ENCODE results near the gene KISS1R.

Gene KISS1R

DNA sequence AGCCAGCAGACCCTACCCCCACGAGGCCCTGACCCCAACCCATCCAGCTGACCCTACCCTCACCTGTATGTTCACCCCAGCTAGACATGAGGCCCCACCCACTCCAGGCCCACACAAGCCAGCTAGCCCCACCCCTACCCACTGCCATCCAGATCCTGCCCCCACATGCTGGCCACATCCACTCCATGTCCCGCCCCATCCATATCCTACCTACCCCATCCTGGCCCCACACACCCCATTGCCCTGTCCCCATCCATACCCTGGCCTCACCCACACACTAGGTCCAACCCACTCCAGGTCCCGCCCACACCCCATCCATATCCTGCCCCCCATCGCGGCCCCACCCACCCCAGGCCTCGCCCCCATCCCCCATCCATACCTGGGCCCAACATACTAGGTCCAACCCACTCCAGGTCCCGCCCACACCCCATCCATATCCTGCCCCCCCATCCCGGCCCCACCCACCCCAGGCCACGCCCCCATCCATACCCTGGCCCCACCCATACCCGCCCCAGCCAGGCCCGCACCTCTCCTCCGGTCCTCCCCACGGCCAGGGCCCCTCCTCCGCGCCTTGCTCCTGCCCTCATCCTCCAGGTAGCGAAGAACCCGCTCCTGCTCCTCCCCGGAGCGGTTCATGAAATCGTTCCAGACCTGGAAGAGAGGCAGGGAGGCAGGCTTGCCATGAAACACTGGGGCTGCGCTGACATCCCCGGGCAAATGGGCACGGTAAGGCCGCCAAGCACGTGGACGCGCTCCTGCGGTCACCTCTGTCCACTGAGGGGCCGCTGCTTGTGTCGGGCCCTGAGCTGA lies 16.6 kb upstream of the KISS1R start:
- no peak for DNase-seq

DNA sequence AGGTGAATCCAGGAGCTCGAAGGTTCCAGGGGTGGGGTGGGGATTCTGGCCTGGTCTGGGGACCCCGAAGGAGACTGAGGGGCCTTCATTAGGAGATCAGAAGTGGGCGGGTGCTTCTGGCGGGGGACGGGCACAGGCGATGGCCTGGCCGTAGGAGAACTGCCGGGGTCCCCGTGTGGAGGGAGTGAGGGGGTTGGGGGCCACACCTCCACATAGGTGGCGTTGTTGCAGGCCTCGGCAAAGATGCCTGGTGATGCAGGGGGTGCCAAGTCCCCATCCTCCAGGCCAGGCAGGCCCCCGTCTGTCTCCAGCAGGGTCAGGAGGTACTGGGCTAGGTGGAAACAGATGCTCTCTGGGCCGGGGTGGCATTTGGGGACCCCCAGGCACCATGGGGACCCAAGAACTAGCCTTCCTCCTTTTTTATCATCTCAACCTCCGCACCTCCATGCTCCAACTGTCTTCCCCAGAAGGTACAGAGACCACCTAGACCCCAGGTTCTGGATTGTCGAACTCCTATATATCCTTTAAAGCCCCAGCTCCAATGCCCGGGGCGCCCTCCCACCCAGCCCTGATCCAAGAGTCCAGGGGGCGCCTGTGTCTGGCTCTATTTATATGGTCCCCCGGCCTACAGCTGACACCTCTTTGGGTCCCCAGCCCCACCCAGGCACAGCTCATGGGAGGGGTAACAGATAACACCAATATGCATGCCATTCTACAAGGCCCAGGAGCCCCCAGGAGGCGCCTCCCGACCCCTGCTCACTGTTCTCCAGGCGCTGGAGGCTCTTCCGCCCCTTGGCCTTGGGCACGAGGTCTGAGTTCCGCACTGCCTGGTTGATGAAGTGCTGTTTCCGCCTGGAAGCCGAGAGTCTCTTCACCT lies 15.7 kb upstream of the KISS1R start:
- no peak for DNase-seq

DNA sequence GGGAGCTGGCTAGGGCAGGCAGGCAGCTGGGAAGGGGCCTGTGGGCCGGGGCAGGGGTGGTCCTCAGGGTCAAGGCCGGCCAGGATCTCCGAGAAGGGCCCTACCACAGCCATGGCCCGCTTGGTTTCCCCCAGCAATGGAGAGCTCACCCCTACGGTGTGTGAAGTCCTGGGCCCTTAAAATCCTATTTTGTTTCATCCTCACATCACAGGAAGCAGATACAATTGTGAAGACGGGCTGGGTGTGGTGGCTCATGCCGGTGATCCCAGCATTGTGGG lies 15.1 kb upstream of the KISS1R start:
- DNase-seq, result no peak

DNA sequence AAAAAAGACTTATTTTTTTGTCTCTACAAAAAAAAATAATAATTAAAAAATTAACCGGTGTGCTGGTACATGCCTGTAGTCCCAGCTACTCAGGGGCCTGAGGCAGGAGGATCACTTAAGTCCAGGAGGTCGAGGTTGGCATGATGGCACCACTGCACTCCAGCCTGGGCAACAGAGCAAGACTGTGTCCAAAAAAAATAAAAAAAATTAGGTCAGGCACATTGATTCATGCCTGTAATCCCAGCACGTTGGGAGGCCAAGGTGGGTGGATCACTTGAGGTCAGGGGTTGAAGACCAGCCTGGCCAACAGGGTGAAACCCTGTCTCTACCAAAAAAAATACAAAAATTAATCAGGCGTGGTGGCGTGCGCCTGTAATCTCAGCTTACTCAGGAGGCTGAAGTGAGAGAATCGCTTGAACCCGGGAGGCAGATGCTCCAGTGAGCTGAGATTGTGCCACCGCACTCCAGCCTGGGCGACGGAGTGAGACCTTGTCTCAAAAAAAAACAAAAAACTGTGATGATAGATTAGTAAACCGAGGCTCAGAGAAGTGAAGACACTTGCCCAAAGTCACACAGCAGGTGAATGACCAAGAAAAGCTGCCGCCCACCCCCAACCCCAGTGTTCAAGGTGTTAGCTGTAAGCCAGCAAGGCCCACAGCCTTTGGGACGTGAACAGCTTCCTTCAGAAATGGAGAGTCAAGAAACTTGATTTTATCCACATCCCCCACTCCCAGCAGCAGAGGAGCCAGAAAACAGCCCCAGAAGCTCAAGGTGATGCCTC lies 14.5 kb upstream of the KISS1R start:
- no peak for DNase-seq

DNA sequence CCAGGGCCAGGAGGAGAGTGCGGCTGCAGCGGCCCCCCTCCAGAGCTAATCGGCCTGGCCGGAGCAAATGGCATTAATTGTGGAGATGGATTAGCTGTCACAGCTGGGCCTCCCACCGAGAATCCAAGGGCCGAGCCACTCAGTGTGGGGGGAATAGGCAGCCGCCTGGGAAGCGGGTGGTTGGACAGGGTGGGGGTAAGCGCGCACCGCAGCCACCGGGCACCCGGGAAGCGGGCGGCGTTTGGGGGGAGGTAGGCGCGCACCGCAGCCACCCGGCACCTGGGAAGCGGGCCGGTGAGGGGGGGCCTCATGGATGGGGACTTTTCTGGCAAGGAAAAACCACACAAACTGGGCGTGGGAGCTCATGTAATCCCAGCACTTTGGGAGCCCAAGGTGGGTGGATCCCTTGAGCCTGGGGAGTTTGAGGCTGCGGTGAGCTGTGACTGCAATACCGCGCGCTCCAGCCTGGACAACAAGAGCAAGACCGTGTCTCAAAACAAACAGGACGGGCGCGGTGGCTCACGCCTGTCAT lies 13.8 kb upstream of the KISS1R start:
- no peak for DNase-seq

DNA sequence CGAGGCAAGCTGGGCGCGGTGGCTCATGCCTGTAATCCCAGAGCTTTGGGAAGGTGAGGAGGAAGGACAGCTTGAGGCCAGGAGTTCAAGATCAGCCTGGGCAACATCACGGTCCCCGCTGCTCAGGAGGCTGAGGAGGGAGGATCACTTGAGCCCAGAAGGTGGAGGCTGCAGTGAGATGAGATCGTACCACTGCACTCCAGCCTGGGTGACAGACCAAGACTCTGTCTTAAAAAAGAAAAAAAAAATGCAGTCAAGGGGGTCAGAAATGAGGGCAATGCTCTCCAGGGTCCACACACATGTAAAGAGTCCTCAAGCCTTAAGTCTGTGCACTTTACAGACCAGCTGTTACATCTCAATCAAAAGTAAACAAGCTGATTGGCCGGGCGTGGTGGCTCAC lies 12.6 kb upstream of the KISS1R start:
- DNase-seq, result no peak

DNA sequence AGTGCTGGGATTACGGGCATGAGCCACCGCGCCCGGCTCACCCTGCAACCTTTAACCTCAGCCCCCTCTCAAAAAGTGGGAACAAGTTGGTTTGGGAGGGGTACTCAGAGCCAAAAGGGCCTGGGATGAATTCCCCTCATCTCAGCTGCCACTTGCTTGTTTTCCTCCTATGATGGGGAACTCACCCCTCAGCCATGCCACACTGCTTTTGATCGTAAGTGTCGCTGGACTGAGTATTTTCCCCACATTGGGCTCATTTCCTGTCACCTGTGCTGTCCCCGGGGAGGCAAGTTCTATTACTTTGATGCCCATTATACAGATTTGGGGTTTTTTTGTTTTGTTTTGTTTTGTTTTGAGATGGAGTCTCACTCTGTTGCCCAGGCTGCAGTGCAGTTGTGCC lies 10.7 kb upstream of the KISS1R start:
- no peak for DNase-seq

DNA sequence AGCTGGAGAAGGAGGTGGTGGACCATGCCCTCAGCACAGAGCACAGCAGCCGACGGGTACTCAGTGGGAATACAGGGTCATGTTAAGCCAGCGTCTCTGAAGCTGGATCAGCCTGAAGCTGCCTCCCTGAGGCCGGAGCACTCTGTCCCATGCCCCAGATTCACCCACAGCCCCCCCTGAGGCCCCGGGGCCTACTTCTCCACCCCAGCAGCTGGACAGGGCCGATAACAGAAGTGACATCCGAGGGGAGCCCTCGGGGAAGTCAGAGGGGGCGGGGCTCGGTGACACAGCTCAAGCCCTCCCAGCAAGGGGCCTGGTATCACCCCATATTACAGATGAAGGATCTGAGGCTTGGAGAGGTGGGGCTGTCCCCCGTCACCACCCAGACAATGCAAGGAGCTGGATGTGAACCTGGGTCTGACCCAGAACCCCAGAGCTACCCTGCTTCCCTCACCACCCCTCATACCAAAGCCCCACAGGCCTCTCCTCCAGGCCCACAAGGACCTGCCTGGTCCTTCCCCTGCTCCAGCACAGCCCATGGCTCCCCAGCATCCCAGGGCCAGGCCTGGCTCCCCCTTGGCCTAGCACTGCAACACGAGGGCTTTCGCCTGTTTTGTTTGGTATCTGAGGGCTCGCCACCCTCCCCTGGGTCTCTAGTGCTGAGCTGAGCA lies 9.8 kb upstream of the KISS1R start:
- DNase-seq, result no peak

DNA sequence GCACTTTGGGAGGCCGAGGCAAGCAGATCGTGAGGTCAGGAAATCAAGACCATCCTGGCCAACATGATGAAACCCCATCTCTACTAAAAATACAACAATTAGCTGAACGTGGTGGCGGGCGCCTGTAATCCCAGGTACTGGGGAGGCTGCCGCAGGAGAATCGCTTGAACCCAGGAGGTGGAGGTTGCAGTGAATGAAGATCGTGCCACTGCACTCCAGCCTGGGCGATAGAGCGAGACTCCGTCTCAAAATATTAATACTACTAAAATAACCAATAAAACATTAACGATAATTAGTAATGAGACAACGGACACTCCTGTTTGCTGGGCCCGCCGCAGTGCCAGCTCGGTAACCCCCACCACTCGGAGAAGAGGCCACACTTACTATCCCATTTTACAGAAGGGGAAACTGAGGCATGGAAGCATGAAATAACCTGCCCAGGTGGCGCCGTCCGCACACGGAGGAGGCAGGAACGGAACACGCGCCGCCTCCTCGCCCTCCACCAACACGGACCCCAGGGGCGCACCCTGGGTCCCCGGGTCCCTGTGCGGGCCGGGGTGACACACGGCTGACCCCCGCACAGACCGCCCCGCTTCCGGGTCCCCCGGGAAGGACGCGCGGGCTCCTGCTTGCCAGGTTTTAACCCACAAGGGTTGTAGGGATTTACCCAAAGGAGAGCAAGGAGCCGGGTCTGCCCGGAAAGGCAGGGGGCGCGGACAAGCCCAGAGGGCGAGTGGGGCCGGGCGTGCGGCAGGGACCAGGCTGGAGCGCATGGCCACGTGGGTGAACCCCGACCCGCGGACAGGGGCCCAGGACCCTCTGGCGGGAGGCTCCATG lies 5.7 kb upstream of the KISS1R start:
- no peak for DNase-seq

DNA sequence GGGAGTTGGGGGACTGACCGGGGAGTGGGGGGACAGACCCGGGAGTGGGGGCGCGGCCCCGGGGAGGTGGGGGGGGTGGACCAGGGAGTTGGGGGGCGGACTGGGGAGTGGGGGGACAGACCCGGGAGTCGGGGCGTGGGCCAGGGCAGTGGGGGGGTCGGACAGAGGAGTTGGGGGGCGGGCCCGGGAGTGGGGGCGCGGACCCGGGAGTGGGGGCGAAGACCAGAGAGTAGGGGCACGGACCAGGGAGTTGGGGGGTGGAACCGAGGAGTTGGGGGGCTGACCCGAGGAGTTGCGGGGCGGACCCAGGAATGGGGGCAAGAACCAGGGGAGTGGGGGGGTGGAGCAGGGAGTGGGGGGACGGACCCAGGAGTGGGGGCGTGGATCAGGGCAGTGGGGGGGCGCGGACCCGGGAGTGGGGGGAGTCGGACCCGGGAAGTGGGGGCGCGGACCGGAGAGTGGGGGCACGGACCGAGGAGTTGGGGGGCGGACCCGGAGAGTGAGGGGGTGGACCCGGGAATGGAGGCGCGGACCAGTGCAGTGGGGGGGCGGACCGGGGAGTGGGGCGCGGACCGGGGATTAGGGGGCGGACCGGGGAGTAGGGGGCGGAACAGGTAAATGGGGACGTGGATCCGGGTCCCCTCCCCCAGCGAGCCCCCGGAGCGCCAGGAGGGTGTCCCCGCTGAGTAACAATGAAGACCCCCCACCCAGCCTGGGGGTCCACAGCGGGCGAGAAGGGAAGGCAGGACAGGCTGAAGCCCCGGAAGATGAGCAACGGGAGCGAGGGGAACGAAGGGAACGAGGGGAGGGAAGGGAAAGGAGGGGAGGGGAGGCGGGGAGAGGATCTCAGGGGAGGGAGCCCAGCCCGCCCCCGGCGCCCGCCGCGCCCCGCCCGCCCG lies 4.7 kb upstream of the KISS1R start:
- no peak for DNase-seq

DNA sequence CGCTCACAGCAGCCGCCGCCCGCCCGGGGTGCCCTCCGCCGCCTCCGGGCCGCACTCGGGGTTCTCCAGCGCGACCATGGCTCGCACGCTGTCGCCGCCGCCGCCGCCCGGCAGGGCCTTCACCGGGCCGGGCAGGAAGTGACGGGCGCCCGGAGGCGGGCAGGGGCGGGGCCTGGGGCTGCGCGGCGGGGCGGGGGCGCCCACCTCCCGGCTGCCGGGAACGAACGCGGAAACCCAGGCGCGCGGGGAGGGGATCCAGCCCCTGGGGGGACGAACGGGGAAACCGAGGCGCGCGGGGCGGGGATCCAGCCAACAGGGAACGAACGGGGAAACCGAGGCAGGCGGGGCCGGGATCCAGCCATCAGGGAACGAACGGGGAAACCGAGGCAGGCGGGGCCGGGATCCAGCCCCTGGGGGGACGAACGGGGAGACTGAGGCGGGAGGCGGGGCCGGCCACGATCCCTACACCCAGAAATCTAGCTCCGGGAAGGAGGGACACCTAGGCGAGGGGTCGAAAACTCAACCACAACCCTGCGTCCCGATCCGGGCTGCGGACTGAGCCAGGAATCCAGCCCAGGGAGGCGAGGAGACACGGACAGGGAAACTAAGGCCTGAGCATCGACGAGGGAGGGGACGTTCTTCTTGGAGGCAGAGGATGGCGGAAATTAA lies 3.9 kb upstream of the KISS1R start, which contains the start of gene R3HDM4:
TSS of gene R3HDM4 (minus strand) at position 140 of the 669 bp plus-strand sequence. CDS start at position 78, 62 bp downstream.
- DNase-seq, result no peak

DNA sequence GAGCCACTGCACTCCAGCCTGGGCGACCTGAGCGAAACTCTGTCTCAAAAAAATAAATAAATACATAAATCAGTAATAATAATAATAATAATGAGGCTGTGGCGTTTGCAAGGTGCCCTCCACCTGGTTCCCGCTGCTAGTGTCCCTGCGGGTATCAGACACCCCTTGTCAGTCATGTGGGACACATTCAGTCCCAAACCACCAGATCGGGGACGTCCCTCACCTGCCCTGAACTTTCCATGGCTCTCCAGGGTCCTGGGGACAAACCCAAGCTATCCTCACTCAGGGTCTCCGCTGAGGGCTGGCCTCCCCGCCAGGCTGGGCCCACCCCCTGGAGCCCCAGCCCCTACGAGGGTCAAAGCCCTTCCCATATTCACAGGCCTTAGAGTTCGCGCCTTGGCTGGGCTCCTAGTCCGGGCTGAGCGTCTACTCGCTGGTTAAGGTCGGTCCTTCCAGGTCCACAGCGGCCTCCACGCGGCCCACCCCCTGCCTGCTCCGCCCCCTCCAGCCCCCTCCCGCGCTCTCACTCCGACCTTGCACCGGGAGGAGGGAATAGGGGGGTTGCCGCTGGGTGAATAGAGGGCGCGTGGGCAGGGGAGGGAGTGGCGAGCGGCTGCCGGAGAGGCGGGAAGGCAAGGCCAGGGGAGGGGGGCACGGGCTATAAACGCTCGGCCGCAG lies 349 bp upstream of the KISS1R start:
- no peak for DNase-seq

DNA sequence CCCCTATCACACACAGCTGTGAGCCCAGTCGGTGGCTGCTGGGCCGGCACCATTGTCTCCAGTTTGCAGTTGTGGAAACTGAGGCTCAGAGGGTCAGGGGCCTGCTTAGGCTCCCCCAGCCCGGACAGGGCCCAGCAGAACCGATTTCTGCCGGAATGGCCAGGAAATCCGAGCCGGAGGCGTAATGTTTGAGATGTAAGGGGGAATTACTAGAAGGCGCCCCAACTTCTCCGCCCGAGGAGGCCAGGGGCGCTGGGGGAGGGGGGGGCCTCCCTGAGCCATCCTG lies 962 bp downstream of the KISS1R start:
- DNase-seq, result no peak

DNA sequence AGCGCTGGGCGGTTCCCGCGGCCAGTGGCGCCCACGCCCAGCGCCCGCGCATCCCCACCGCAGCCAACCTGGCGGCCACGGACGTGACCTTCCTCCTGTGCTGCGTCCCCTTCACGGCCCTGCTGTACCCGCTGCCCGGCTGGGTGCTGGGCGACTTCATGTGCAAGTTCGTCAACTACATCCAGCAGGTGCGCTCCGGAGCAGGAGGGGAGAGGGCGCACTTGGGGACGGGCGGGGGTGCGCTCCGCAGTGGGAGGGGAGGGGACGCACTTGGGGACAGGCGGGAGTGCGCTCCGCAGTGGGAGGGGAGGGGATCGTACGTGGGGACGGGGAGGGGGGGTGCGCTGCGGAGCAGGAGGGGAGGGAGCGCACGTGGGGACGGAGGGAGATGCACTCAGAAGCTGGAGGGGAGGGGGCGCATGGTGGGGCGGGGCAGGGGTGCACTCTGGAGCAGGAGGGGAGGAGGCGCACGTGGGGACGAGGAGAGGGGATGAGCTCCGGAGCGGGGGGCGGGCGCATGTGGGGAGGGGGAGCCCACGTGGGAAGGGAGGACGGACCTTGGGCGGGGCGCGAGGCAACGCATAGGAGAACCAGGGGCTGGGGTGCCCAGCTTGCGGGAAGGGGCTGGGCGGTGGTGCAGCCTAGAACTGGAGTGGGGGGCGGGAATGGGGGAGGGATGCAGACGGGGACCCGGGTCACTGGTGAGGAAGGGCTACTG lies 1.5 kb downstream of the KISS1R start:
- DNase-seq, result no peak

DNA sequence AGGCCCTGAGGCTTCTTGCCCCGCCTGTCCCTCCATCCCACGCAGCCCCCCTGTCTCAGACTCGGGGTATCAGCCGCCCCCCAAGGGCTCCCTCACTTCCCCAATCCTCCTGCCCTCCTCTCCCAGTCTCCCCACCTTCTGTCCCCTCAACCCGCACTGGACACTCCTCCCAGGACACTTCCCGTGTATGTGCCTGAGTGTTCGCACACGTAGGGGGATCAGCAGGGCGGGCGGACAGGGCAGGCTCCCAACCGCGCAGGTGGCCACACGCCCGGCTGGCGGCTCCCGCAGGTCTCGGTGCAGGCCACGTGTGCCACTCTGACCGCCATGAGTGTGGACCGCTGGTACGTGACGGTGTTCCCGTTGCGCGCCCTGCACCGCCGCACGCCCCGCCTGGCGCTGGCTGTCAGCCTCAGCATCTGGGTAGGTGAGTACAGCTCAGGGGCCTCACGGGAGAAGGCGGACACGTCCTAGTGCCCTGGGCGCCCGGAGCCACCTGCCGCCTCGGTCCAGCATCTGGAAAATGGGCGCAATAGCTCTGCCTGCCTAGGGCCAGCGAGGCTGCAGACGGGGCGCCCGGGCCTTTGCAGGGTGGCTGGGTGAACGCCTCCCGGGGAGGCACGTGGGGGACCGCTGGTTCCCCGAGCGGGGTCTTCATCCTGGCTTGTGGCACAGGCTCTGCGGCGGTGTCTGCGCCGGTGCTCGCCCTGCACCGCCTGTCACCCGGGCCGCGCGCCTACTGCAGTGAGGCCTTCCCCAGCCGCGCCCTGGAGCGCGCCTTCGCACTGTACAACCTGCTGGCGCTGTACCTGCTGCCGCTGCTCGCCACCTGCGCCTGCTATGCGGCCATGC lies 2.3 kb downstream of the KISS1R start:
- no peak for DNase-seq

DNA sequence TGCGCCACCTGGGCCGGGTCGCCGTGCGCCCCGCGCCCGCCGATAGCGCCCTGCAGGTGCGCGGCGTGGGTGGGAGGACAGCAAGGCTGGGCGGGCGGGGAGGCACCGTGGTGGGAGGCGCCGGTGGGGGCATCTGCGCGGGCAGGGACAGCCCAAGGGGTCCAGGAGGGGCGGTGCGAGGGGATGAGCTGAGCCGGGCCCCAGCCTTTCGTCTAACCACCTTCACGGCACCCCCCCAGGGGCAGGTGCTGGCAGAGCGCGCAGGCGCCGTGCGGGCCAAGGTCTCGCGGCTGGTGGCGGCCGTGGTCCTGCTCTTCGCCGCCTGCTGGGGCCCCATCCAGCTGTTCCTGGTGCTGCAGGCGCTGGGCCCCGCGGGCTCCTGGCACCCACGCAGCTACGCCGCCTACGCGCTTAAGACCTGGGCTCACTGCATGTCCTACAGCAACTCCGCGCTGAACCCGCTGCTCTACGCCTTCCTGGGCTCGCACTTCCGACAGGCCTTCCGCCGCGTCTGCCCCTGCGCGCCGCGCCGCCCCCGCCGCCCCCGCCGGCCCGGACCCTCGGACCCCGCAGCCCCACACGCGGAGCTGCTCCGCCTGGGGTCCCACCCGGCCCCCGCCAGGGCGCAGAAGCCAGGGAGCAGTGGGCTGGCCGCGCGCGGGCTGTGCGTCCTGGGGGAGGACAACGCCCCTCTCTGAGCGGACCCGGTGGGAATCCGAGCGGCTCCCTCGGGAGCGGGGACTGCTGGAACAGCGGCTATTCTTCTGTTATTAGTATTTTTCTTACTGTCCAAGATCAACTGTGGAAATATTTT lies 3.1 kb downstream of the KISS1R start:
- DNase-seq, result no peak

DNA sequence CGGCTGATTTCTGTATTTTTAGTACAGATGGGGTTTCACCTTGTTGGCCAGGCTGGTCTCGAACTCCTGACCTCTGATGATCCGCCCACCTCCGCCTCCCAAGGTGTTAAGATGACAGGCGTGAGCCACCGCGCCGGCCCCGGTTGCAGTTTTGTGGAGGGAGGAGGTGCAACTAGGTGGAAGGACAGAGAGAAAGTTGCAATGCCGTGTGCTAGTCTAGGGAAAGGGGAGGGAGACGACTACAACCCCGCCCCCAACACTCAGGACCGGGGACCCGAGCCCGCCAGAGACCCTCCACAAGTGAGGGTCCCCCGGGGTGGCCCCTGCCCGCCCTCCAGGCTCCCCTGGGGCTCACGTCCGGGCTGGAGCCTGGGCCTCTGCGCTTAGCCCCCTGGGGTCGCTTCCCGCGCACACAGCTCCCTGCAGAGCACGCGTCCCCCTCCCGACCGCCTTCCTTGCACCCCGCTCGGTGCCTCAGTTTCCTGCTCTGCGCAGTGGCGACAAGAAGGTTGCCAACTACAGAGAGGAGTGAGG lies 7.5 kb downstream of the KISS1R start:
- no peak for DNase-seq

Data from GF-D8 (cell line).